Measurements from ENCODE around the gene PSMB3. TPM values are rescaled to one million over a fixed set of nuclear protein-coding genes. Genes with fewer than 3 reads are reported as not detected.

PSMB3 gene
- 327 TPM for polyA plus RNA-seq (2012; ENCODE audit: insufficient read length, low read depth)

- TF ChIP-seq SIN3A (IDR thresholded peaks at IDR 0.05; ENCODE audit: borderline replicate concordance, insufficient read depth, low read length) (peak; percentile 71; the same call in 1 of the 2 replicates), TAF1 (IDR thresholded peaks at IDR 0.05; ENCODE audit: borderline replicate concordance, insufficient read depth, low read length) (peak; percentile 82; the same call in 1 of the 2 replicates), FOXP2 (optimal IDR thresholded peaks at IDR 0.05; ENCODE audit: borderline replicate concordance, extremely low read depth, extremely low read length, insufficient read depth) (peak; percentile 71), POLR2AphosphoS5 (IDR thresholded peaks at IDR 0.05; ENCODE audit: low read depth, low read length) (peak; percentile 77)
- TF ChIP-seq, protein P1, sequence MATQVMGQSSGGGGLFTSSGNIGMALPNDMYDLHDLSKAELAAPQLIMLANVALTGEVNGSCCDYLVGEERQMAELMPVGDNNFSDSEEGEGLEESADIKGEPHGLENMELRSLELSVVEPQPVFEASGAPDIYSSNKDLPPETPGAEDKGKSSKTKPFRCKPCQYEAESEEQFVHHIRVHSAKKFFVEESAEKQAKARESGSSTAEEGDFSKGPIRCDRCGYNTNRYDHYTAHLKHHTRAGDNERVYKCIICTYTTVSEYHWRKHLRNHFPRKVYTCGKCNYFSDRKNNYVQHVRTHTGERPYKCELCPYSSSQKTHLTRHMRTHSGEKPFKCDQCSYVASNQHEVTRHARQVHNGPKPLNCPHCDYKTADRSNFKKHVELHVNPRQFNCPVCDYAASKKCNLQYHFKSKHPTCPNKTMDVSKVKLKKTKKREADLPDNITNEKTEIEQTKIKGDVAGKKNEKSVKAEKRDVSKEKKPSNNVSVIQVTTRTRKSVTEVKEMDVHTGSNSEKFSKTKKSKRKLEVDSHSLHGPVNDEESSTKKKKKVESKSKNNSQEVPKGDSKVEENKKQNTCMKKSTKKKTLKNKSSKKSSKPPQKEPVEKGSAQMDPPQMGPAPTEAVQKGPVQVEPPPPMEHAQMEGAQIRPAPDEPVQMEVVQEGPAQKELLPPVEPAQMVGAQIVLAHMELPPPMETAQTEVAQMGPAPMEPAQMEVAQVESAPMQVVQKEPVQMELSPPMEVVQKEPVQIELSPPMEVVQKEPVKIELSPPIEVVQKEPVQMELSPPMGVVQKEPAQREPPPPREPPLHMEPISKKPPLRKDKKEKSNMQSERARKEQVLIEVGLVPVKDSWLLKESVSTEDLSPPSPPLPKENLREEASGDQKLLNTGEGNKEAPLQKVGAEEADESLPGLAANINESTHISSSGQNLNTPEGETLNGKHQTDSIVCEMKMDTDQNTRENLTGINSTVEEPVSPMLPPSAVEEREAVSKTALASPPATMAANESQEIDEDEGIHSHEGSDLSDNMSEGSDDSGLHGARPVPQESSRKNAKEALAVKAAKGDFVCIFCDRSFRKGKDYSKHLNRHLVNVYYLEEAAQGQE (IDR thresholded peaks at IDR 0.05; ENCODE audit: insufficient read depth in 1 of 2, low read depth in 2 of 2, low read length in 2 of 2): peak; percentile 25 to 50; a peak in 1 of 4 replicates
These were observed at the start of gene PSMB3 for GRCh38 chr17:38752308-38753070. Gene PSMB3 (plus strand): TSS chr17:38752741. CDS start chr17:38752827, 86 bp downstream.

DNA sequence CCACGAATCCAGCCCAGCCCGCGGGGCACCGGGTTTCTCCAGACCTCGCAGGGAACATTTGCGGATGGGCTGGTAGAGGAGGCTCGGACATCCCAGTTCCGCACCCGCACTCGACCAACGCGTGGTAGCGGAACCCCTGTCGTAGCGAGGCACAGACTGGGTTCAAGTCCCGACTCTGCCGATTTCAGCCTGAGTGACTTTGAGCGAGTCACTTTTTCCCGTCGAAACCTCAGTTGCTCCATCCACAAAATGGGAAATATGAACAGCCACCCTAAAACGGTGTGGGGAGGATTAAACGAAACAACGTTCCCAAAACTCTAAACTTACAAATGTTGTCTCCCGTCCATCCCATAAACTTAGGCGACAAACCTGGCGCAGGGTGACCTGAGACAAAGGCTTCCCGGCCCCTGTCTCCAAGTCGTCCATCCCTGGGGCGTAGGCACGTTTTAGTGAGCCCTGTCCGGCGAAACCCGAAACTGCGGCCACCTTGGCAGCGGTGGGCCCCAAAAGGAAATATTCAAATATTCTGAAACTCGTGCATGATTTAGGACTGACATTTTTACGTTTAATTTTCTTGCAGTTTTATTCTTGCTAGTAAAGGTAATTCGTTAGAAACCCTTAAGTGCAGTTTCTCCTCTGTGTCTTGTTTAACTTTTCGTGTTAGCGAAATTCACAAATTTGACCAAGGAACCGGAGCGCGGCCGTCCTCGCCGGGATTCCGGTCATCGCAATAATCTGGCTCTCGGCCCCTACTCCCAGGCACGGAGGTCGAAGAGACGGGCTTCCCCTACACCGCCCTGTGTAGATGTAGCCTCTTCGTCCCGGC, 49.4 kb upstream of the PSMB3 start:
- no peak for TF ChIP-seq TAF1 (IDR thresholded peaks at IDR 0.05; ENCODE audit: borderline replicate concordance, insufficient read depth, low read length)
- TF ChIP-seq SIN3A (IDR thresholded peaks at IDR 0.05; ENCODE audit: borderline replicate concordance, insufficient read depth, low read length): no peak
- TF ChIP-seq, protein P1 (IDR thresholded peaks at IDR 0.05; ENCODE audit: insufficient read depth in 1 of 2, low read depth in 2 of 2, low read length in 2 of 2): no peak
- TF ChIP-seq POLR2AphosphoS5 (IDR thresholded peaks at IDR 0.05; ENCODE audit: low read depth, low read length): no peak
- TF ChIP-seq FOXP2 (optimal IDR thresholded peaks at IDR 0.05; ENCODE audit: borderline replicate concordance, extremely low read depth, extremely low read length, insufficient read depth): no peak

- TF ChIP-seq, protein P1 (IDR thresholded peaks at IDR 0.05; ENCODE audit: insufficient read depth in 1 of 2, low read depth in 2 of 2, low read length in 2 of 2): no peak
- TF ChIP-seq SIN3A (IDR thresholded peaks at IDR 0.05; ENCODE audit: borderline replicate concordance, insufficient read depth, low read length) (no peak), POLR2AphosphoS5 (IDR thresholded peaks at IDR 0.05; ENCODE audit: low read depth, low read length) (no peak), TAF1 (IDR thresholded peaks at IDR 0.05; ENCODE audit: borderline replicate concordance, insufficient read depth, low read length) (no peak), FOXP2 (optimal IDR thresholded peaks at IDR 0.05; ENCODE audit: borderline replicate concordance, extremely low read depth, extremely low read length, insufficient read depth) (no peak)
These were observed 48.6 kb upstream of the PSMB3 start for GRCh38 chr17:38703742-38704605.

GRCh38 chr17:38704606-38705522, 47.7 kb upstream of the PSMB3 start, which contains the start of gene MLLT6:
Gene MLLT6 (plus strand): TSS chr17:38705273. CDS start chr17:38705633, 360 bp downstream.
- TF ChIP-seq POLR2AphosphoS5 (IDR thresholded peaks at IDR 0.05; ENCODE audit: low read depth, low read length) (peak; percentile 28; the same call in 1 of the 2 replicates), SIN3A (IDR thresholded peaks at IDR 0.05; ENCODE audit: borderline replicate concordance, insufficient read depth, low read length) (no peak), TAF1 (IDR thresholded peaks at IDR 0.05; ENCODE audit: borderline replicate concordance, insufficient read depth, low read length) (peak; percentile 72; the same call in 1 of the 2 replicates), FOXP2 (optimal IDR thresholded peaks at IDR 0.05; ENCODE audit: borderline replicate concordance, extremely low read depth, extremely low read length, insufficient read depth) (peak; percentile 9)
- TF ChIP-seq, protein P1 (IDR thresholded peaks at IDR 0.05; ENCODE audit: insufficient read depth in 1 of 2, low read depth in 2 of 2, low read length in 2 of 2): no peak

Data from PFSK-1 (cell line).